Measurements from ENCODE around the gene CRACDL.

CRACDL gene

DNA sequence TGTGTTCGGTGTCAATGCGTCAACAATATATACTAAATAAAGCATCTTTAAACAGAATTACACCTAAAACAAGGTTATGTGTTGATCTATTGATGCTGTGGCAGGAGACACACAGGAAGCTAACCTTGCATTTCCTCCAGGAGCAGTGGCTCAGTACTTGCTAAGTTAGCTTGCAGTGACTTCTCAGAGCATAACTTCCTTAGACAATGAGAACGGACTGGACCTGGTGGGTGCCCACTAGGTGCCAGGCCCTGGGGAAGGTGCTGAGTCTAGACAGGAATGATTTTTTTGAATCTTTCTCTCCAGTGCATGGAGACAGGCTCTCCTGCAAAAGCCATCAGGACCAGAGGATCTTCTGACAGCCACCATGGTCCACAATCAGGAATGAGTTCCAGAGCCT, 131.3 kb downstream of the CRACDL start:
- no peaks in the 10 kb centered on the region for H3K36me3 ChIP-seq (ENCODE audit: control insufficient read depth, insufficient read depth, low read length)
- 0 out of 2 replicates have a peak, but pooled peaks cover 1% of the 10 kb centered on the region for H3K4me1 ChIP-seq (ENCODE audit: control insufficient read depth, insufficient read depth, low read length)
- H3K9me3 ChIP-seq (ENCODE audit: control insufficient read depth, insufficient read depth, low read length): no peaks in the 10 kb centered on the region
- no CpG with 5 or more reads among the region's 3 CpGs for WGBS (ENCODE audit: insufficient coverage, insufficient read length)
- no peak for DNase-seq (ENCODE audit: low read depth, low spot score)
- H3K27me3 ChIP-seq (ENCODE audit: control insufficient read depth, insufficient read depth, low read length): no peaks in the 10 kb centered on the region
- H3K4me3 ChIP-seq (ENCODE audit: low read length): no peak overlapping the region
- no peak overlapping the region for H3K27ac ChIP-seq (ENCODE audit: low read length)

GRCh38 chr2:98804265-98804650, 131.8 kb downstream of the CRACDL start:
- Histone ChIP-seq H3K27me3 (ENCODE audit: control insufficient read depth, insufficient read depth, low read length) (no peaks in the 10 kb centered on the region), H3K4me1 (ENCODE audit: control insufficient read depth, insufficient read depth, low read length) (0 out of 2 replicates have a peak, but pooled peaks cover 1% of the 10 kb centered on the region), H3K9me3 (ENCODE audit: control insufficient read depth, insufficient read depth, low read length) (no peaks in the 10 kb centered on the region), H3K27ac (ENCODE audit: low read length) (no peak overlapping the region), H3K4me3 (ENCODE audit: low read length) (no peak overlapping the region), H3K36me3 (ENCODE audit: control insufficient read depth, insufficient read depth, low read length) (no peaks in the 10 kb centered on the region)
- no CpG with 5 or more reads among the region's 8 CpGs for WGBS (ENCODE audit: insufficient coverage, insufficient read length)
- no peak for DNase-seq (ENCODE audit: low read depth, low spot score)

GRCh38 chr2:98803405-98804264, 132.4 kb downstream of the CRACDL start:
- no peak overlapping the region for H3K27ac ChIP-seq (ENCODE audit: low read length)
- DNase-seq (ENCODE audit: low read depth, low spot score): no peak
- H3K36me3 ChIP-seq (ENCODE audit: control insufficient read depth, insufficient read depth, low read length): no peaks in the 10 kb centered on the region
- 0 out of 2 replicates have a peak, but pooled peaks cover 1% of the 10 kb centered on the region for H3K4me1 ChIP-seq (ENCODE audit: control insufficient read depth, insufficient read depth, low read length)
- no peak overlapping the region for H3K4me3 ChIP-seq (ENCODE audit: low read length)
- H3K27me3 ChIP-seq (ENCODE audit: control insufficient read depth, insufficient read depth, low read length): no peaks in the 10 kb centered on the region
- H3K9me3 ChIP-seq (ENCODE audit: control insufficient read depth, insufficient read depth, low read length): no peaks in the 10 kb centered on the region
- WGBS (ENCODE audit: insufficient coverage, insufficient read length): no CpG with 5 or more reads among the region's 10 CpGs

DNA sequence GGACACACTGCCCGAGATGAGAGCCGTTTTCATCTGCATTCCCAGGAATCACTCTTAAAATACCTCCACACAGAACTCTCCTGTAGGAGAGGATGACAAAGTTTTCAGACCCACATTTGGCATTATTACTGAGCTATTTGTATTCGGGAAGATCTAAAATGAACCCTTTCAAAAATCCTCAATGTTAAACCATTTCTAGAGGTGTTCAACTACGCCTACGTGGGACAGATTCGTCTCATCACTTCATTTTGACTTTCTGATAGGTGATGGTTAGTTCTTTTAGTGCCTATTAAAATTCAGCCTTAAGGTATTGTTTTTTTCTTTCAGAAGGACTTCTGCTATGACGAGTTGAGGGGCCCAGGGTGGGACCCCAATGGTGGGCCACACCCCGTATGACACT, 133.7 kb downstream of the CRACDL start:
- H3K4me1 ChIP-seq (ENCODE audit: control insufficient read depth, insufficient read depth, low read length): 0 out of 2 replicates have a peak, but pooled peaks cover 1% of the 10 kb centered on the region
- H3K9me3 ChIP-seq (ENCODE audit: control insufficient read depth, insufficient read depth, low read length): no peaks in the 10 kb centered on the region
- no peak for DNase-seq (ENCODE audit: low read depth, low spot score)
- no peaks in the 10 kb centered on the region for H3K36me3 ChIP-seq (ENCODE audit: control insufficient read depth, insufficient read depth, low read length)
- no CpG with 5 or more reads among the region's 8 CpGs for WGBS (ENCODE audit: insufficient coverage, insufficient read length)
- H3K27ac ChIP-seq (ENCODE audit: low read length): no peak overlapping the region
- no peak overlapping the region for H3K4me3 ChIP-seq (ENCODE audit: low read length)
- no peaks in the 10 kb centered on the region for H3K27me3 ChIP-seq (ENCODE audit: control insufficient read depth, insufficient read depth, low read length)

- no peak overlapping the region for H3K4me3 ChIP-seq (ENCODE audit: low read length)
- H3K4me1 ChIP-seq (ENCODE audit: control insufficient read depth, insufficient read depth, low read length): 0 out of 2 replicates have a peak, but pooled peaks cover 1% of the 10 kb centered on the region
- H3K36me3 ChIP-seq (ENCODE audit: control insufficient read depth, insufficient read depth, low read length): no peaks in the 10 kb centered on the region
- H3K27me3 ChIP-seq (ENCODE audit: control insufficient read depth, insufficient read depth, low read length): no peaks in the 10 kb centered on the region
- no peak overlapping the region for H3K27ac ChIP-seq (ENCODE audit: low read length)
- WGBS (ENCODE audit: insufficient coverage, insufficient read length): no CpG with 5 or more reads among the region's 15 CpGs
- DNase-seq (ENCODE audit: low read depth, low spot score): no peak
- H3K9me3 ChIP-seq (ENCODE audit: control insufficient read depth, insufficient read depth, low read length): no peaks in the 10 kb centered on the region
These were observed 134.1 kb downstream of the CRACDL start for GRCh38 chr2:98801921-98802321.

- DNase-seq (ENCODE audit: low read depth, low spot score): no peak
- no peaks in the 10 kb centered on the region for H3K36me3 ChIP-seq (ENCODE audit: control insufficient read depth, insufficient read depth, low read length)
- peaks cover 2% of the 10 kb centered on the region; the same call in 1 of the 2 replicates for H3K4me1 ChIP-seq (ENCODE audit: control insufficient read depth, insufficient read depth, low read length)
- no peak overlapping the region for H3K27ac ChIP-seq (ENCODE audit: low read length)
- H3K9me3 ChIP-seq (ENCODE audit: control insufficient read depth, insufficient read depth, low read length): no peaks in the 10 kb centered on the region
- WGBS (ENCODE audit: insufficient coverage, insufficient read length): no CpG with 5 or more reads among the region's 1 CpG
- no peaks in the 10 kb centered on the region for H3K27me3 ChIP-seq (ENCODE audit: control insufficient read depth, insufficient read depth, low read length)
- H3K4me3 ChIP-seq (ENCODE audit: low read length): no peak overlapping the region
These were observed 134.7 kb downstream of the CRACDL start for GRCh38 chr2:98801286-98801685.

DNA sequence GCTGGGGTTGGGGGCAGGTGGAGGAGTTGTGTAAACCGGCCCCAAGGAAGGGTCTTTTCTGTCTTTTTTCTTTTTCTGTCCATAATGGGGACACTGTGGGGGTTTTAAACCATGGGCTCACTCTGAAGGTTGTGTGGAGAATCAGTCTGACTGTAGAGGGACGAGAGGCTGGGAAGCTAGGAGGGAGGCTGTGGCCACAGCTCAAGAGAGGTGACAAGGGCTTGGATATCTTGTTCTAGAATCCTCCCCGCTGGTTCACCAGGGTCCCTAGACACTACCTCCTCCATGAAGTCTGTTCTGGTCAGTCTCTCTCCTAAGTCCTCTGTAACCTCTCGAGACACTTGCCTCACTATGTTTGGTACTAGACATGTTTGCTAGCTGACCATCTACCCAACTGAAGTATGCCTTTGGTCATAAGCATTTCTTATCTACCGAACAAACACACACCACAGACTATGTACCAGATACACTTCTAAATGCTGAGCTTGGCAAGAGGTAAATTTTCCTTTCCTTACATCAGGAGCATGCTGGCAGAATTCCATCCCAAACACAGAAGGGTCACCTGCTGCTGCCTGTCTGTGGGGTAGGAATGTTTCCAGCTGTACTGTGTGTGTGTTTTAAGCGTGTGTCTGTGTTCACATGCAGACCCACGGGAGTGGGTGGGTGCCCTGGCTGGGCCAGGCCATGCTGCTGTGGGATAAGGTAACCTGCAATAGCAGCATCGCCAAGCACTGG, 135.5 kb downstream of the CRACDL start:
- Histone ChIP-seq H3K36me3 (ENCODE audit: control insufficient read depth, insufficient read depth, low read length) (no peaks in the 10 kb centered on the region), H3K27ac (ENCODE audit: low read length) (no peak overlapping the region), H3K4me1 (ENCODE audit: control insufficient read depth, insufficient read depth, low read length) (peaks cover 2% of the 10 kb centered on the region; the same call in 1 of the 2 replicates), H3K27me3 (ENCODE audit: control insufficient read depth, insufficient read depth, low read length) (no peaks in the 10 kb centered on the region), H3K4me3 (ENCODE audit: low read length) (no peak overlapping the region), H3K9me3 (ENCODE audit: control insufficient read depth, insufficient read depth, low read length) (no peaks in the 10 kb centered on the region)
- DNase-seq (ENCODE audit: low read depth, low spot score): no peak
- no CpG with 5 or more reads among the region's 8 CpGs for WGBS (ENCODE audit: insufficient coverage, insufficient read length)

DNA sequence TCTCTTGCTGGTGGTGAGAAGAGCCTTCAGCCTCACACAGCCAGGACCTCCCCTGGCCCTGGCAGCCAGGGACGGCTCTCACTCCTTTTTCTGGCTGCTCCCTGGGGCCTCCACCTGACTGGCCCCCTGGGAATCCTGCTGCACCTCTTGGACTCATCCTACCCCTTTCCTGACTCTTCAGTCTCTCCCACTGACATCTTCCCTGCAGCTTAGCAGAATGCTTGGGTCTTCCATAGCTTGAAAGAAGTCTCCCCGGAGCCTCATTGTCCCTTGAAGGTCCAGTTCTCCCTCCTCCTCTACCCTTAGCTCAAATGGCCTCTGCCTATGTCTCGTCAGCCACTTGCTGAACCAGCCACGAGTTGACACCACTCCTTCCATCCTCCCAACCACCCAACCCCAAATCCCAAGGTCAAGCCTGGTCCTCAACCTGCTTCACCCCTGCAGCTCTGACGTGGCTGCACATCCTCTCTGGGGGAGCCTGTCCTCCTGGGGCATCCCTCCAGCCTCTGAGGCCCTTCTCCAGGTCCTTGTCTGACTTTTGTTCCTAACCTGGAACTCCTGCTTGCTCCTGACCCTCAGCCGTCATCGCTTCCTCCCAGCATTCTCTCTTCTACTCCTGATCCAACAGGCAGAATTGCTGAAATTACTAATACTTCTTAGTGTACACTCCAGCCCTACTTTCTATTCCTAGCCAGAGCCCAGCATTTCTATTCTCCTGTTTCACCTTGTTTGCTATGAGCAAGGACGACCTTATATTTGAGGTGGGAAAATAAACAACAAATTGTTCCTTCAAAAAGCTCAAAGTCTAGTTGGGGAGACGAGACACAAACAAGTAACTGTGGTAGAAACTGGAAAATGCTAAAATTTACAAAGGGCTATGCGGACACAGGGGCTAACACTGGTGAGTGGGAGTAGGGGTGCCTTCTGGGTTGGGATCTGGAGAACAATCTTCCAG, 136.4 kb downstream of the CRACDL start:
- WGBS (ENCODE audit: insufficient coverage, insufficient read length): no CpG with 5 or more reads among the region's 10 CpGs
- Histone ChIP-seq H3K4me1 (ENCODE audit: control insufficient read depth, insufficient read depth, low read length) (peaks cover 1% of the 10 kb centered on the region; the same call in 1 of the 2 replicates), H3K9me3 (ENCODE audit: control insufficient read depth, insufficient read depth, low read length) (no peaks in the 10 kb centered on the region), H3K36me3 (ENCODE audit: control insufficient read depth, insufficient read depth, low read length) (no peaks in the 10 kb centered on the region), H3K27ac (ENCODE audit: low read length) (no peak overlapping the region), H3K27me3 (ENCODE audit: control insufficient read depth, insufficient read depth, low read length) (no peaks in the 10 kb centered on the region), H3K4me3 (ENCODE audit: low read length) (no peak overlapping the region)
- no peak for DNase-seq (ENCODE audit: low read depth, low spot score)

GRCh38 chr2:98796775-98797544, 139.1 kb downstream of the CRACDL start:
- WGBS (ENCODE audit: insufficient coverage, insufficient read length): no CpG with 5 or more reads among the region's 19 CpGs
- Histone ChIP-seq H3K27me3 (ENCODE audit: control insufficient read depth, insufficient read depth, low read length) (no peaks in the 10 kb centered on the region), H3K4me3 (ENCODE audit: low read length) (no peak overlapping the region), H3K4me1 (ENCODE audit: control insufficient read depth, insufficient read depth, low read length) (peaks cover 1% of the 10 kb centered on the region; the same call in 1 of the 2 replicates), H3K27ac (ENCODE audit: low read length) (no peak overlapping the region), H3K9me3 (ENCODE audit: control insufficient read depth, insufficient read depth, low read length) (no peaks in the 10 kb centered on the region), H3K36me3 (ENCODE audit: control insufficient read depth, insufficient read depth, low read length) (no peaks in the 10 kb centered on the region)
- no peak for DNase-seq (ENCODE audit: low read depth, low spot score)

All from iPS DF 6.9 (cell line).